PC-3 (cell line): ENCODE data around the gene TESK1. TPM values are rescaled to one million over a fixed set of nuclear protein-coding genes. Genes with fewer than 3 reads are reported as not detected.

Experiments used
- ATAC-seq: fragments of 200-7000 bp; cut with Tn5 transposase; 2 replicates; pipeline ENCODE4 v1.9.1; 2020; ENCODE audit warnings: mild to moderate bottlenecking, moderate library complexity
- BruUV-seq: library from RNA; stranded (reverse); fragments of 400-500 nt; replicated peaks from 2 replicates; lab custom pipeline; 2021; lab: Mats Ljungman, UMichigan
- CTCF ChIA-PET: fragments of 300-600 bp; sonication (Branson Sonifier 250); formaldehyde crosslinking; loops from one replicate; lab custom pipeline; 2022; ENCODE audit warnings: antibody characterized with exemption; lab: Charles Lee
- POLR2A ChIA-PET: fragments of 300-600 bp; sonication (Branson Sonifier 250); formaldehyde crosslinking; loops from one replicate; lab custom pipeline; 2022; ENCODE audit warnings: antibody characterized with exemption; ENCODE audit not compliant: unreplicated experiment; lab: Charles Lee
- DNase-seq: peaks from one replicate; pipeline ENCODE4 v3.0.0-alpha.2; 2015
- H2AFZ ChIP-seq: fragments of 300-600 bp; sonication (generic); 2 replicates; pipeline ENCODE4 v1.6.0; 2016; ENCODE audit warnings: antibody characterized with exemption, low read length
- H3F3A ChIP-seq: fragments of 300-600 bp; sonication (generic); one replicate; pipeline ENCODE4 v1.6.0; 2017; ENCODE audit warnings: antibody characterized with exemption, low read length, control low read depth, mild to moderate bottlenecking; ENCODE audit not compliant: unreplicated experiment
- H3K27ac ChIP-seq: fragments of 300-600 bp; sonication (generic); 2 replicates; pipeline ENCODE4 v1.5.1; 2016; ENCODE audit warnings: mild to moderate bottlenecking, low read length
- H3K27me3 ChIP-seq: fragments of 300-600 bp; sonication (generic); 2 replicates; pipeline ENCODE4 v1.6.1; 2016; ENCODE audit warnings: low read length, mixed read lengths
- H3K36me3 ChIP-seq: fragments of 300-600 bp; sonication (generic); 2 replicates; pipeline ENCODE4 v1.6.1; 2016; ENCODE audit warnings: low read depth, mixed run types, low read length, mixed read lengths
- H3K4me1 ChIP-seq: fragments of 300-600 bp; sonication (generic); 2 replicates; pipeline ENCODE4 v1.5.1; 2016; ENCODE audit warnings: low read length; ENCODE audit not compliant: insufficient read depth
- H3K4me2 ChIP-seq: fragments of 300-600 bp; sonication (generic); 2 replicates; pipeline ENCODE4 v1.6.0; 2016; ENCODE audit warnings: low read length
- H3K4me3 ChIP-seq: fragments of 300-600 bp; sonication (generic); 2 replicates; pipeline ENCODE4 v1.5.1; 2016; ENCODE audit warnings: mild to moderate bottlenecking, low read length, mixed read lengths
- H3K79me2 ChIP-seq: fragments of 300-600 bp; sonication (generic); 2 replicates; pipeline ENCODE4 v1.6.1; 2017; ENCODE audit warnings: low read length, mixed read lengths
- H3K9ac ChIP-seq: fragments of 300-600 bp; sonication (generic); 2 replicates; pipeline ENCODE4 v1.6.0; 2016; ENCODE audit warnings: mild to moderate bottlenecking, low read length
- H3K9me2 ChIP-seq: fragments of 300-600 bp; sonication (generic); replicated peaks from 2 replicates; pipeline ENCODE4 v1.6.1; 2016; ENCODE audit warnings: mixed run types, low read length, mixed read lengths
- H3K9me3 ChIP-seq: fragments of 300-600 bp; sonication (generic); 2 replicates; pipeline ENCODE4 v1.6.1; 2016; ENCODE audit warnings: low read length, mixed read lengths
- H4K20me1 ChIP-seq: fragments of 300-600 bp; sonication (generic); 2 replicates; pipeline ENCODE4 v1.6.1; 2016; ENCODE audit warnings: low read length, mixed read lengths
- CTCF ChIP-seq: fragments of 300-600 bp; sonication (generic); conservative IDR thresholded peaks from 2 replicates; pipeline ENCODE4 v1.5.1; 2017; ENCODE audit warnings: antibody characterized with exemption, low read depth, mild to moderate bottlenecking, low read length
- EZH2 ChIP-seq: fragments of 300-600 bp; sonication (generic); IDR thresholded peaks from one replicate; pipeline ENCODE4 v1.6.1; 2017; ENCODE audit warnings: antibody characterized with exemption, mild to moderate bottlenecking, low read length; ENCODE audit not compliant: unreplicated experiment
- EZH2phosphoT487 ChIP-seq: fragments of 300-600 bp; sonication (generic); IDR thresholded peaks from 2 replicates; pipeline ENCODE4 v1.6.1; 2018; ENCODE audit warnings: mild to moderate bottlenecking, antibody characterized with exemption, low read length, borderline replicate concordance
- intact Hi-C: fragments of 100-400 bp; cut with micrococcal nuclease; formaldehyde crosslinking; loops from 2 replicates; pipeline ENCODE4 v1.9.0; 2023
- total RNA-seq: library from RNA; depleted of rRNA; stranded (reverse); fragments of >200 nt; gene quantifications from 2 replicates; pipeline ENCODE4 v1.2.3, GENCODE V29; 2014

The TESK1 gene
- total RNA-seq, 1 experiment from 2014 or later, result 11.2 TPM

GRCh38 chr9:35568196-35568595 lies 36.9 kb upstream of the TESK1 start:
- intact Hi-C loops, result no loop called here
- Histone ChIP-seq H3K27ac (no peak overlapping the region), H4K20me1 (no peaks in the 10 kb centered on the region), H3K9me2 (no peaks in the 10 kb centered on the region), H3K4me3 (no peak overlapping the region), H3K27me3 (no peaks in the 10 kb centered on the region), H3K9me3 (no peaks in the 10 kb centered on the region), H3F3A (no peaks in the 10 kb centered on the region), H3K9ac (no peak overlapping the region), H3K79me2 (no peaks in the 10 kb centered on the region), H3K4me2 (no peak overlapping the region), H3K4me1 (no peaks in the 10 kb centered on the region), H2AFZ (no peak overlapping the region), H3K36me3 (no peaks in the 10 kb centered on the region)
- no peak for TF ChIP-seq EZH2phosphoT487
- no peak for TF ChIP-seq CTCF
- no peak for TF ChIP-seq EZH2
- ChIA-PET POLR2A (no interaction called here), CTCF (interaction anchor here (0.7 kb wide), 1 partner anchor 456 kb away, joined by 3 read pairs; no protein-coding TSS in a partner anchor)
- no peak for ATAC-seq
- no peak for DNase-seq
- BruUV-seq, result no TSS peak

GRCh38 chr9:35569206-35569605 lies 35.9 kb upstream of the TESK1 start:
- Histone ChIP-seq H3K4me3 (no peak overlapping the region), H3K27me3 (no peaks in the 10 kb centered on the region), H3K9me2 (no peaks in the 10 kb centered on the region), H3K27ac (no peak overlapping the region), H3K79me2 (no peaks in the 10 kb centered on the region), H3K4me2 (no peak overlapping the region), H3K4me1 (no peaks in the 10 kb centered on the region), H4K20me1 (no peaks in the 10 kb centered on the region), H3F3A (no peaks in the 10 kb centered on the region), H3K9ac (no peak overlapping the region), H3K36me3 (no peaks in the 10 kb centered on the region), H3K9me3 (no peaks in the 10 kb centered on the region), H2AFZ (no peak overlapping the region)
- ChIA-PET POLR2A (interaction anchor here (0.6 kb wide), 1 partner anchor 126 kb away, joined by 14 read pairs; no protein-coding TSS in a partner anchor), CTCF (no interaction called here)
- no TSS peak for BruUV-seq
- ATAC-seq (no peak), DNase-seq (no peak)
- intact Hi-C loops, result no loop called here
- TF ChIP-seq CTCF (no peak), EZH2 (no peak), EZH2phosphoT487 (no peak)

- Histone ChIP-seq H3K27ac (no peak overlapping the region), H3F3A (no peaks in the 10 kb centered on the region), H3K4me1 (no peaks in the 10 kb centered on the region), H3K9me2 (no peaks in the 10 kb centered on the region), H3K9me3 (no peaks in the 10 kb centered on the region), H3K79me2 (no peaks in the 10 kb centered on the region), H2AFZ (no peak overlapping the region), H3K27me3 (no peaks in the 10 kb centered on the region), H3K4me2 (no peak overlapping the region), H3K4me3 (no peak overlapping the region), H3K36me3 (no peaks in the 10 kb centered on the region), H4K20me1 (no peaks in the 10 kb centered on the region), H3K9ac (no peak overlapping the region)
- TF ChIP-seq CTCF (no peak), EZH2 (no peak), EZH2phosphoT487 (no peak)
- no TSS peak for BruUV-seq
- ATAC-seq (no peak), DNase-seq (no peak)
- ChIA-PET CTCF (no interaction called here), POLR2A (no interaction called here)
- intact Hi-C loops, result loop anchor here (10.0 kb wide), 1 partner anchor 146 kb away; no protein-coding TSS in a partner anchor
Observed at GRCh38 chr9:35570709-35571504, 34.2 kb upstream of the TESK1 start.
